B cell (primary cell): ENCODE measurements around the gene SNCA.

Experiments used
- CTCF ChIP-seq: fragments of 200-600 bp; IDR thresholded peaks from one replicate; pipeline ENCODE4 v1.8.0; 2022; ENCODE audit warnings: antibody characterized with exemption, mild to moderate bottlenecking
- EZH2 ChIP-seq: IDR thresholded peaks from 2 replicates; pipeline ENCODE4 v1.6.1; 2012; ENCODE audit warnings: borderline replicate concordance, low read depth, mild to moderate bottlenecking, moderate library complexity, low read length; ENCODE audit not compliant: insufficient read depth, poor library complexity, severe bottlenecking

GRCh38 chr4:89745708-89746107 is 91.3 kb downstream of the SNCA start:
- TF ChIP-seq CTCF = no peak
- TF ChIP-seq EZH2 = no peak
